ENCODE measurements around the gene ZNF512B.
"Not testable (repeated sequence)": the region's sequence is repeated elsewhere in the genome, so short reads cannot be mapped to it uniquely, and the experiment has no call there.

ZNF512B gene

DNA sequence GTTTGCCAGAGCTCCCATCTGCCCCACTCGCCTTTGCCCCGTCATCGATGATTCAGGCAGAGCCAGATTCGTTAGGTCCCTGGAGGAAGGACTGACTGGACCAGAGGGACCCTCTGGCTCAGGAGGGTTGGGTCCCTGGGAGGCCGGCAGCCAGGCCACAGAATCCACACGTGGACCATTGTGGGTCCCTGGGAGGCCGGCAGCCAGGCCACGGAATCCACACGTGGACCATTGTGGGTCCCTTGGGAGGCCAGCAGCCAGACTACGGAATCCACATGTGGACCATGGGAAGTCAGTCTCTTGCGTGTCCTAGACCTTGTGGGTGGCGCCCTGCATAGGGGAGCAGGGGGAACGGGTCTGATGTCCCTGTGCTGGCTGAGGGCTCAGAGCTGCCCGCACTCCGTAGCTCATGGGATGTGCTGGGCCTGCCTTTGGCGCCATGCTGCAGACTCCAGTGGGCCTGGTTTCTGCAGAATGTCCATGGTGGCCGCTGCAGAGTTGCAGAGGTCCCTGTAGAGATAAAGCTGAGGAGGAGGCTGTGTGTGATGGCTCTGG lies 37.0 kb downstream of the ZNF512B start:
- DNase-seq (ENCODE audit: low read depth): no peak

DNA sequence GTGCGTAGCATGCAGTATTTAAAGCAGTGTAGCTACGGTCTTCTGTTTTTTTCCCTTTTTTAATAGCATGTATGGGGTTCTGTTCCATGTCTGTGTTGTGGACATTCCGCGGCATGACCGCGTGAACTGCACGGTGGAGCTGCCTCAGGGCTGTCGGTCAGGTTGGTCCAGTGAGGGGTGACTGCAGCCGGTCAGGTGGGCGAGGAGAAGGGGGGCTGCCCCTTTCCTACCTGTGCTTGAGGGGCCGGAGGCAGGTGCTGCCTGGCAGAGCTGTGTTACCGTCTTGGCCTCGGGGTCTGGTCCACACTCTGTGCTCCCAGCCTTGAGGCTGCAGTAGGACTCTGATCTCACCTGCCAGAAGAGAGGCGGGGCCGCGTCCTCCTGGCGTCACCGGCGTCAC lies 38.0 kb downstream of the ZNF512B start:
- DNase-seq (ENCODE audit: low read depth): no peak

DNA sequence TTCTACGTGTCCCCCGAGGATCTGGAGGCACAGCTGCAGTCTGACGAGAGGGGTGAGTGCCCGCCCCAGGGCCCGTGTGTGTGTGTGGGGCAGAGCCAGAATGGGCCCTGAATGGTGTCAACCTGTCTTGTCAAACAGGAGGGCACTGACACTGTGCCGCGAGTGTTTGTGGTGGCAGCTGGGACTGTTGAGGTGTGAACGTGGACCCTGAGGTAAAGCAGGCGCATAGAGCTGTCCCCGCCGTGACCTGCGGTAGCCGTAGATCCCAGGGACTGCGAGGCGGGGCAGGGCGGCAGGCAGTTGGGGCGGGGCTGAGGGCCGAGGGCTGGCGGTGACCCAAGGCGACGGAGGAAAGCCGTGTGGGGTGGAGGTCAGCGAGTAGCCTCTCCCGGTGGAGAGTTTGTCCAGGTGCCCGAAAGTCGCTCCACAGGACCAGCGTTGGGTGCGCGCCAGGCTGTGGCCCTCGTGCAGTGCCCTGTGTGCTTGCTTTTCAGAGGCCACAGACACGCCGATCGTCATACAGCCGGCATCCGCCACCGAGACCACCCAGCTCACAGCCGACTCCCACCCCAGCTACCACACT lies 38.7 kb downstream of the ZNF512B start:
- no peak for DNase-seq (ENCODE audit: low read depth)

DNA sequence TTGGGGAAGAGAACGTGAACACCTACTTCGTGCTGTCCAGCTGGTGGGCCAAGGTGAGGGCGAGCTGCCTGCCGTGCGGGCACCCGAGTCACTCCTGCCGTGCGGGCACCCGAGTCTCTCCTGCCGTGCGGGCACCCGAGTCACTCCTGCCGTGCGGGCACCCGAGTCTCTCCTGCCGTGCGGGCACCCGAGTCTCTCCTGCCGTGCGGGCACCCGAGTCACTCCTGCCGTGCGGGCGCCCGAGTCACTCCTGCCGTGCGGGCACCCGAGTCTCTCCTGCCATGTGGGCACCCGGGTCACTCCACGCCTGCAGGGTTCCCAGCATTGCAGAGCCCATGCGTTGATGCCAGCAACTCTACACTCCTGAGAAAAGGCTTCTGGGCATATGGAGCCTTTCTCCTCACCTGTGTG lies 40.3 kb downstream of the ZNF512B start:
- not testable (repeated sequence) for DNase-seq (ENCODE audit: low read depth)

DNA sequence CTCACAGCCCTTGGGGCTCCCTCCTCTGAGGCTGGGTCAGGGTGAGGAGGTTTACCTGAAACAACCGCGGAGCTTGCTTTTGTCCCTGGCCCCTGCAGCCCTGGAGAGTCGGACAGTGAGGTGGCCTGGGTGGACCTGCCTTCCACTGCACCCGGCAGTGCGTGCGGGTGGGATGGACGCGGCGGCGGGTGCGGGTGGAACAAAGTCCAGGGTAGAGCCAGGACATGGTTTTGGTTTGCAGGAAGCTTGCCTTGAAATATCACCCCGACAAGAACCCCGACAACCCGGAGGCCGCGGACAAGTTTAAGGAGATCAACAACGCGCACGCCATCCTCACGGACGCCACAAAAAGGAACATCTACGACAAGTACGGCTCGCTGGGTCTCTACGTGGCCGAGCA lies 40.7 kb downstream of the ZNF512B start:
- no peak for DNase-seq (ENCODE audit: low read depth)

DNA sequence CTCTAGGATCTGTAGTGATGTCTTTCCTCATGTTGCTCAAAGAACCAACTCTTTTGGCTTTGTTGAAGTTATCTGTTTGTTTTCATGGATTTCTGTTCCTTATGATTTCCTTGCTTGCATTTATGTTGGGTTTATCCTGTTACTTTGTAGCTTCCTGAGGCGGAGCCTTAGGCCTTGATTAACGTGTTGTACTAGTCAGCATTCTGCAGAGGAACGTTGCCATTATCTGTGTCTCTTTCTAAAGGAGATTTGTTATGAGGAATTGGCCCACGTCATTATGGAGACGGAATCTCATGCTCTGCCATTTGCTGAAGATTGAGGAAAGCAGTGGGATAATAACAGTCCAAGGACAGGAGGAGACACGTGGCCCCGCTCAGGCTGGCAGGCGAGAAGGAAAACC lies 43.4 kb downstream of the ZNF512B start:
- DNase-seq (ENCODE audit: low read depth): no peak

DNA sequence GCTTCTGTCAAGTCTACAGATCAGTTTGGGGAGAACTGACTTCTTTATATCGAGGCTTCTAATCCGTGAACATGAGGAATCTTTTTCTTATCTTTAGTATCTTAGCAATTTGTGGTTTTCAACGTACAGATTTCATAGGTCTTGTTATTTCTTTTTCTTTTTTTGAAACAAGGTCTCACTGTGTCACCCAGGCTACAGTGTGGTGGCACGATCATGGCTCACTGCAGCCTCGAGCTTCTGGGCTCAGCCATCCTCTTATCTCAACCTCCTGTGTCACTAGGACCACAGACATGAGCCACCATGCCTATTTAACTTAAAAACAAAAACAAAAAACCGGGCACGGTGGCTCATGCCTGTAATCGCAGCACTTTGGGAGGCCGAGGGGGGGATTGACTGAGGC lies 45.5 kb downstream of the ZNF512B start:
- DNase-seq (ENCODE audit: low read depth): no peak

- no peak for DNase-seq (ENCODE audit: low read depth)
These were observed 46.1 kb downstream of the ZNF512B start for GRCh38 chr20:63923651-63924050.

DNA sequence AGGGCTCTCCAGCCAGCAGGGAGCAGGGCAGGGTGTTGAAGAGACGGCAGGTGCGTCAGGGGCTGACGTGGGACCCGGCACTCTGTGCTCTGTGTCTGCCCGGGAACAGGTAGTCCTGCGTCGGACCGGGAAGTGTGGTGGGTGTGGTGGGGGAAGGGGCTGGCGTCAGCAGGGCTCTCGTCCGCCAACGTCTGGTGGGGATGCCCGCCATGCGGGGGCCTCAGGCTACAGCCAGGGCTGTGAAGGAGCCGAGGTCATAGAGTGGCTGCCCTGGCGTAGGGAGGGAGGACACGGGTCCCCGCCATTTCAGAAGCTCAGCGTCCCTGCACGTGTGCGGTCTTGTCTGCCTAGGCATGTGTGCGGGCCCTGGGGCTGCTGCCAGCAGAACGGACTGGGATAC lies 49.5 kb downstream of the ZNF512B start:
- DNase-seq (ENCODE audit: low read depth): no peak

DNA sequence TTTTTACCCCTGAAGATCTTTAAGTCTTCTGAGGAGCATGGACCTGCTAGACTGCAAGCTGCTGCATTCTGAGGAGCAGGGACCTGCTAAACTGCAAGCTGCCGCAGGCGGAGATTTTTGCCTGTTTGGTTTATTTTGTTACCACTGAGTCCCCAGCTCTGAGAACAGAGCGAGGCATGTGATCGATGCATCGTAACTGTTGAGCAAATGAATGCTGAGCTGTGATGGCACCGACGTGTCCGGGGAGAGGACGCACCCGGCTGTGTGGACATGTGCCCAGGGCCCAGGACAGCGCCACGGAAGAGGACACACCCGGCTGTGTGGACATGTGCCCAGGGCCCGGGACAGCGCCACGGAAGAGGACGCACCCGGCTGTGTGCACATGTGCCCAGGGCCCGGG lies 50.6 kb downstream of the ZNF512B start:
- DNase-seq (ENCODE audit: low read depth): no peak

- no peak for DNase-seq (ENCODE audit: low read depth)
These were observed 51.9 kb downstream of the ZNF512B start for GRCh38 chr20:63917811-63918210.

- not testable (repeated sequence) for DNase-seq (ENCODE audit: low read depth)
These were observed 53.3 kb downstream of the ZNF512B start for GRCh38 chr20:63916371-63916939.

- DNase-seq (ENCODE audit: low read depth): no peak
These were observed 54.3 kb downstream of the ZNF512B start for GRCh38 chr20:63915471-63915870.

- no peak for DNase-seq (ENCODE audit: low read depth)
These were observed 56.0 kb downstream of the ZNF512B start for GRCh38 chr20:63913768-63914167.

- DNase-seq (ENCODE audit: low read depth): no peak
These were observed 58.6 kb downstream of the ZNF512B start for GRCh38 chr20:63911176-63911575.

DNA sequence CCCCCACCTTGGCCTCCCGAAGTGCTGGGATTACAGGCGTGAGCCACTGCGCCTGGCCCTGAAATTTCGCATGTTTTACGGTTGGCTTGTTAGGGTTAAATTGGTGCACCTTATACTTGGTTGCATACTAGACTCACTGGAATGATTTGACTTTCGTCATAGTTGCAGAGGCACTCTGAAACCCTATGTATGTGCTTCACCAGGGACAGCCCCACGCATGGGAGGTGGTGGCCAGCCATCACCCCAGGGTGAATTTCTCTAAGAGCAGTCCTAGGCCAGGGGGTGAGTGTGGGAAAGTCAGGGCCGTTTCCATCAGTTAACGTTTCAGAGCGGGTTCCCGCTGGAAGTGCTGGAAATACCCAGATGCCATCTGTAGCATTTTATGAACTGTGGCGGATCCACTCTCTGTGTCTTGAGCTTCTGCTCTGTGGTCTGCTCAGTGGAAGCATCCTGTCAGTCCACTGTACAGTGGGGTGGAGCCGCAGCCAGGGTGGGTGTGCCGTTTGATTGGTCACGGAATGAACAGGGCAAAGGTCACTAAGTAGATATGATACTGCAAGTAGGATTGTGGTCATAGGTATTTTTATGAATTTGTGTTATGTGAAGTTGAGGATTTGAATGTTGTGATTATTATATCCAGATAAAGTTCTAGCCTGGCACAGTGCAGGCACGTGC lies 61.6 kb downstream of the ZNF512B start:
- no peak for DNase-seq (ENCODE audit: low read depth)
